Neural progenitor cell (in vitro differentiated cells): ENCODE data around the gene ITGB5.

Experiments used
- EZH2 ChIP-seq: fragments of 200-600 bp; sonication (generic); IDR thresholded peaks from 2 replicates; pipeline ENCODE4 v1.6.1; 2017; ENCODE audit warnings: antibody characterized with exemption, mild to moderate bottlenecking, moderate library complexity
- TF ChIP-seq, protein P1 (sequence below): fragments of 200-600 bp; sonication (generic); IDR thresholded peaks from 2 replicates; pipeline ENCODE4 v1.5.1; 2017; ENCODE audit warnings: antibody characterized with exemption, mild to moderate bottlenecking

DNA sequence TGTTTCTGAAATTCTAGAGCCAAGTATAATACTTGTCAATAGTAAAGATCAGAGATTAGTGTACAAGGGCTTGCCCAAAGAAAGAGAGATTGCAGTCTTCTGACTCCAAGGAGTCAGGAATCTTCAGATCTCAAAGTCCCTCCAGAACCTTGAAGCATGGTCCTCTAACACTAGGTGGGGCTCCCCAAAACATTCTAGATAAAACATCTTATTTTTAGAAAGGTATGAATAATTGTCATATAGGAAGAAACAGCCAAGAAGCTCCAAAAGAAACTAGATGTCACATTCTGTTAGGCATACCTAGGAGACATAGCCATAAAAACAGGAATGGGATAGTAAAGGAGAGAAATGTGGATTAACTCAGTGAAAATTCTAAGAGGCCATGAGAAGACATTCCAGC, 36.7 kb upstream of the ITGB5 start:
- TF ChIP-seq, protein P1, sequence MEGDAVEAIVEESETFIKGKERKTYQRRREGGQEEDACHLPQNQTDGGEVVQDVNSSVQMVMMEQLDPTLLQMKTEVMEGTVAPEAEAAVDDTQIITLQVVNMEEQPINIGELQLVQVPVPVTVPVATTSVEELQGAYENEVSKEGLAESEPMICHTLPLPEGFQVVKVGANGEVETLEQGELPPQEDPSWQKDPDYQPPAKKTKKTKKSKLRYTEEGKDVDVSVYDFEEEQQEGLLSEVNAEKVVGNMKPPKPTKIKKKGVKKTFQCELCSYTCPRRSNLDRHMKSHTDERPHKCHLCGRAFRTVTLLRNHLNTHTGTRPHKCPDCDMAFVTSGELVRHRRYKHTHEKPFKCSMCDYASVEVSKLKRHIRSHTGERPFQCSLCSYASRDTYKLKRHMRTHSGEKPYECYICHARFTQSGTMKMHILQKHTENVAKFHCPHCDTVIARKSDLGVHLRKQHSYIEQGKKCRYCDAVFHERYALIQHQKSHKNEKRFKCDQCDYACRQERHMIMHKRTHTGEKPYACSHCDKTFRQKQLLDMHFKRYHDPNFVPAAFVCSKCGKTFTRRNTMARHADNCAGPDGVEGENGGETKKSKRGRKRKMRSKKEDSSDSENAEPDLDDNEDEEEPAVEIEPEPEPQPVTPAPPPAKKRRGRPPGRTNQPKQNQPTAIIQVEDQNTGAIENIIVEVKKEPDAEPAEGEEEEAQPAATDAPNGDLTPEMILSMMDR = no peak
- TF ChIP-seq EZH2 = no peak
